Measurements from ENCODE around the gene BDH1.

Gene BDH1

GRCh38 chr3:197547306-197548011 lies 8.3 kb downstream of the BDH1 start:
- DNase-seq: no peak

GRCh38 chr3:197546307-197547085 lies 9.3 kb downstream of the BDH1 start:
- DNase-seq: no peak

GRCh38 chr3:197545571-197545970 lies 10.2 kb downstream of the BDH1 start:
- DNase-seq: no peak

- no peak for DNase-seq
These were observed 10.7 kb downstream of the BDH1 start for GRCh38 chr3:197545101-197545500.

GRCh38 chr3:197542741-197543454 lies 12.9 kb downstream of the BDH1 start:
- DNase-seq: no peak

- DNase-seq: no peak
These were observed 13.8 kb downstream of the BDH1 start for GRCh38 chr3:197541756-197542539.

- DNase-seq: no peak
These were observed 14.8 kb downstream of the BDH1 start for GRCh38 chr3:197540961-197541377.

- DNase-seq: no peak
These were observed 16.1 kb downstream of the BDH1 start for GRCh38 chr3:197539651-197540051.

GRCh38 chr3:197533927-197534725 lies 21.6 kb downstream of the BDH1 start:
- DNase-seq: no peak

GRCh38 chr3:197533396-197533795 lies 22.4 kb downstream of the BDH1 start:
- no peak for DNase-seq

GRCh38 chr3:197532388-197532787 lies 23.4 kb downstream of the BDH1 start:
- DNase-seq: no peak

GRCh38 chr3:197528190-197528589 lies 27.6 kb downstream of the BDH1 start:
- no peak for DNase-seq

- DNase-seq: no peak
These were observed 28.2 kb downstream of the BDH1 start for GRCh38 chr3:197527569-197527968.

- DNase-seq: no peak
These were observed 30.1 kb downstream of the BDH1 start for GRCh38 chr3:197525706-197526105.

- no peak for DNase-seq
These were observed 31.6 kb downstream of the BDH1 start for GRCh38 chr3:197524128-197524527.

- DNase-seq: no peak
These were observed 32.2 kb downstream of the BDH1 start for GRCh38 chr3:197523526-197523925.

- no peak for DNase-seq
These were observed 32.8 kb downstream of the BDH1 start for GRCh38 chr3:197522881-197523441.

- DNase-seq: no peak
These were observed 33.5 kb downstream of the BDH1 start for GRCh38 chr3:197522183-197522715.

GRCh38 chr3:197521277-197522182 lies 34.2 kb downstream of the BDH1 start:
- DNase-seq: no peak
